HG02943 (cell line): Measurements from ENCODE around the gene HTR1D.

Experiments
- ATAC-seq: cut with Tn5 transposase; IDR thresholded peaks from one replicate; pipeline ENCODE4 v1.9.1; 2021; ENCODE audit warnings: mild to moderate bottlenecking, low read depth, moderate library complexity; ENCODE audit not compliant: unreplicated experiment

Gene HTR1D

DNA sequence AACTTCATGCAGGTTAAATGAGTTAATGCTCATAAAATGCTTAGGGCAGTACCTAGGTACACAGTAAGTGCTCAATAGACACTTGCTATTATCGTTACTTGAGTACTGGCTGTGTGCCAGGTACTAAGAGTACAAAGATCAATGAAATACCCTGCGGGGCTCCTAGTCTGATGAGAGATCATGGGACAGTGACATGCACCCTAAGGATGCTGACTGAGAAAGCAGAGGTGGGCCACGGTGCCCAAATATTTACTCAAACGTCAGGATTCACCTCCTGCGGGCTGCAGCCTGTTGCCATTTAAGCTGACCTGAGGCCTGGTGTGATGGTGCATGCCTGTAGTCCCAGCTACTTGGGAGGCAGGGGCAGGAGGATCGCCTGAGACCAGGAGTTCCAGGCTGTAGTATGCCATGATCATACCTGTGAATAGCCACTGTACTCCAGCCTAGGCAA, 28.8 kb downstream of the HTR1D start:
- no peak for ATAC-seq

DNA sequence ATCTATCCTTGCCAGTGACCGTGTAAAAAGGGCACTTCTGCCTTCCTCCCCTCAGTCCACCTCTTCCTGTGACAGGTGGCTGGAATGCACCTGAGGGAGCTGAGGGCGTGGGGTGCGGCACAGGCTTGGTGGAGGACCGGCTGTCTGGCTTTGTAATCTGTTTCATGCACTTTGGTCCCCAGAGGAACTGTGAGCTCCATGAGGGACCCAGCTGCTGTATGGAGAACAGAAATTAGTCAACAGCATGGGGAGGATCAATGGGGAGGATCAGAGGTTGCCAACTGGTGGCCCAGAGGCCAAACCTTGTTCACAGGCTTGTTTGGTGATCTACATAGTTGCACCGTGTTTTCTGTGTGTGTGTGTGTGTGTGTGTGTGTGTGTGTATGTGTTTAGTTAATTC, 29.7 kb downstream of the HTR1D start:
- no peak for ATAC-seq

GRCh38 chr1:23185381-23185780, 31.9 kb downstream of the HTR1D start:
- no peak for ATAC-seq

DNA sequence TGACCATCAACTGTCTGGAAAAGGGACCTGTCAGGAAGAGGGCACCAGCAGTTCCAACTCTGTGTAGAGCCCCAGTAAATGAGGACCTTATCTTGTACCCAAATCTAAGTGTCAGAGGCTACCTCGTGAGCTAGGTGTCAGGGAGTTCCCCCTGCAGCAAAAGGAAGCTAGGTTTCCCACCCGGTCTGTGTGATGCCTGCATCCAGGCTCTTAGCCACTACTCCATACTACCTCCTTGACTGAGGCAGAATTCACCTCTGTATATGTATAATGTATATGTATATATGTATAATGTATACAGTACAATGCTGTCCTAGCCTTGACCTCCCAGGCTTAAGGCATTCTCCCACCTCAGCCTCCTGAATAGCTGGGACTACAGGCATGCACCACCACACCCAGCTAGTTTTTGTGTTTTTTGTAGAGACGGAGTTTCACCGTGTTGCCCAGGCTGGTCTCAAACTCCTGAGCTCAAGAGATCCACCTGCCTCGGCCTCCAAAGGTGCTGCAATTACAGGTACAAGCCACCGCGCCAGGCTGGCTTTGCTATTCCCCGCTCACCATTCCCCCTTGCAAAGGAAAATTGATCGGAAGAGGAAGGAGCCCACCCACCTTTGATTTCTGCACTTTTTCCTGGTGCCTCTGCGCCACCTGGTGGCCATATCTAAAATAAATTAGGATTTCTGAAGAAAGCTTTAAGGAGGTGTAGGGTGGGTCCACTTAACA, 32.9 kb downstream of the HTR1D start:
- no peak for ATAC-seq

DNA sequence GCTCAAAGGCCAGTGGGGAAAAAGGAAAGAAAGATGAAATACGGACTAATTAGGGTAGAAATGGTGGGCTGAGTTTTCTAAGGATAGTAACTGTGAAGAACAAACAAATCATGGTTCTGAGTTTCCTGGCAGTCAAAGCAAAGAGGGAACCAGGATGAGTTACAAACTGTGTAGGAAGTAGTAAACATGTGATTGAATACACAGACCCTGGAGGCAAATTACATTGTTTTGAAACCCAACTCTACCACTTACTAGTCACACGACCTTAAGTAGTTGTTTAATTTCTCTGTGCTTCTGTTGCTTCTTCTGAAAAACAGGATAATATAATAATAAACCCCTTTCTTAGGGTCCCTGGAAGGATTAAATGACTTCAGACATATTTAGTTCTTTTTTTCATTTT, 37.4 kb downstream of the HTR1D start:
- no peak for ATAC-seq

DNA sequence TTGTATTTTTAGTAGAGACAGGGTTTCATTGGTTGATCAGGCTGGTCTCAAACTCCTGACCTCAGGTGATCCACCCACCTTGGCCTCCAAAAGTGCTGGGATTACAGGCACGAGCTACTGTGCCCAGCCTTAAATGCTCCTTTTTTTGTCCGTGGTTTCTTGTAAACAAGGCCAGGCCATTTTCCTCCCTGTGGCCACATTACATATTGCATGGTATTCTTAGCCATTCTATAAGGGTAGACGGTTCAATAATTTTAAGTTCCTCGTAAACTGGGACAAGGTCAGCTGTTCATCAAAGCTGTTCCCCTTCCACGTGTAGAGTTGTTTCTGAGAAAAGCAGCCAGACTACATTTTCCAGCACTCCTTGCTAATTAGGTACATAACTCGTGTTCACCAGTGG, 38.4 kb downstream of the HTR1D start:
- no peak for ATAC-seq

DNA sequence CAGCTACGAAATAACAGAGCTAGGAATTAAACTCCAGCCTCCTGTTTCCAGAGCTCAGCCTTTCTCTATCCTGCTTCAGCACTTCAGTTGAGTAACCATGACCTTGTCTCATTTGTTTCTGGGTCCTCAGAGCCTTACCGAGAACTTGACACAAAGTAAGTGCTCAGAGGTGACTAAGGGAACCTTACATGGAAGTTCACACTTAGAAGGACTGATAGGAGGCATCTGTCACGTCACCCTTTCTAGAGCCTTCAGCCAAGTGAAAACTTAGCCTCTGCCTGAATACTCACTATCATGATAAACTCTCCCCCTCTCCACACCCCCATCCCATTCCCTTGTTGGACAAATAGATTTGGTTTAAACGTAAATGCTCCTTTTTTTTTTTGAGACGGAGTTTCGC, 38.9 kb downstream of the HTR1D start:
- ATAC-seq = no peak

GRCh38 chr1:23177438-23178380, 39.6 kb downstream of the HTR1D start:
- no peak for ATAC-seq

- ATAC-seq = no peak
Observed at GRCh38 chr1:23177031-23177430, 40.3 kb downstream of the HTR1D start.

- no peak for ATAC-seq
Observed at GRCh38 chr1:23174426-23175110, 42.7 kb downstream of the HTR1D start.

GRCh38 chr1:23171181-23171755, 46.0 kb downstream of the HTR1D start:
- ATAC-seq = no peak

DNA sequence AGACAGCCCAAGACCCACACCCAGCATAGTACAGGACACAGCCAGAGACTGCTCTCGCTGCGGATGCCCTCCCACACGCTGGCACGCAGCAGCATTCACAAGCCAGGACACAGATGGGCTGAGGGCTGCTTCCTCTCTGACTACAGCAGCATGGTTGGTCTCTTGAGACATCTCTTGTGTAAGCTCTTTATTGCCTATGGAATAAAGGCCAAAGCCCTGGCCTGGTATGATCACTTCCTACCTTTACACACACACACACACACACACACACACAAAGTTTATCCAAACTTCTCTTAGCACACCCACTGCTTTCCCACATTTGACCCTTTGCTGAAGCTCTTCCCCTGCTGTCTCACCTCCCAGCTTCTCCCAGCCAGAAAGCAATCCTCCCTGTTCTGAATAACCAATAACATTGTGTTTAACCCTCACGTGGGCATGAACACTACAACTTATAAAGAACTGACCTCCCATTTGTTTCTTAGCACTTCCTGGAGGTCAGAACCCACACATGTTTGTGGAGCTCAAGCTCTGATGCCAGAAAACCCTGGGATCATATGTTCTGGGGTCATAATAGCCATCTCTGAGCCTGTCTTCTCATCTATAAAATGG, 47.5 kb downstream of the HTR1D start:
- no peak for ATAC-seq

GRCh38 chr1:23169195-23169575, 48.1 kb downstream of the HTR1D start:
- no peak for ATAC-seq

DNA sequence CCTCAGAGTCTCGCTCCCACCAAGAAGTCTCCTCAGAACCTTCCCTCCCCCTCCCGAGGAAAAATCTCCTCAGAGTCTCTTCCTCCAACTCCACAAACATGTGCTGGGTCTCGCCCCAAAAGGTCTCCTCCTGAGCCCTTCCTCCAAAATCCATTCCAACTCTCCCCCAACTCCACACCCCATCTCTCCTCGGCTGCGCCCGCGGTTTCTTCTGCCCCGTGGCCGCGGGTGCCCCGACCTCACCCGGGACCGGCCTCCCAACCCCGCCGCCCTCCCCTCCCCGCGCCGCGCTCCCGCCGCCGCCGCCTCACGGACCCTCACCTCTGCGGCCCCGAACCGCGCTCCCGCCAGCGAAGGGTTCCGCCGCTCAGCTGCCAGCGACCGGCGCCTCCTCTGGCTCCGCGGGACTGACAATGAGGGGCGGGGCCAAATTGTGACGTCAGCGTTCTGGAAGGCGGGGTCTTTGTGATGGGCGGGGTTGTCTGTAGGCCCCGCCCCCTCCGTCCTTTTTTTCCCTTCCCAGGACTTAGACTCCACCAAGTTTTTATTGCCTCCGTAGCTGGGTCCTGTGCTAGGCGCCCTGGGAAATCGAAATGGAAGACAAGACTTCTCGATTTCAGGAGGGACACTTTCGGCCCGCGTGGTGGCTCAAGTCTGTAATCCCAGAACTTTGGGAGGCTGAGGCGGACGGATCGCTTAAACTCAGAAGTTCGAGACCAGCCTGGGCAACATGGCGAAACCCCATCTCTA, 48.7 kb downstream of the HTR1D start, which contains the start of gene LUZP1:
LUZP1 (minus strand) TSS at position 412 of the 750 bp plus-strand sequence.
- ATAC-seq = no peak

GRCh38 chr1:23168079-23168444, 49.2 kb downstream of the HTR1D start:
- ATAC-seq = no peak

DNA sequence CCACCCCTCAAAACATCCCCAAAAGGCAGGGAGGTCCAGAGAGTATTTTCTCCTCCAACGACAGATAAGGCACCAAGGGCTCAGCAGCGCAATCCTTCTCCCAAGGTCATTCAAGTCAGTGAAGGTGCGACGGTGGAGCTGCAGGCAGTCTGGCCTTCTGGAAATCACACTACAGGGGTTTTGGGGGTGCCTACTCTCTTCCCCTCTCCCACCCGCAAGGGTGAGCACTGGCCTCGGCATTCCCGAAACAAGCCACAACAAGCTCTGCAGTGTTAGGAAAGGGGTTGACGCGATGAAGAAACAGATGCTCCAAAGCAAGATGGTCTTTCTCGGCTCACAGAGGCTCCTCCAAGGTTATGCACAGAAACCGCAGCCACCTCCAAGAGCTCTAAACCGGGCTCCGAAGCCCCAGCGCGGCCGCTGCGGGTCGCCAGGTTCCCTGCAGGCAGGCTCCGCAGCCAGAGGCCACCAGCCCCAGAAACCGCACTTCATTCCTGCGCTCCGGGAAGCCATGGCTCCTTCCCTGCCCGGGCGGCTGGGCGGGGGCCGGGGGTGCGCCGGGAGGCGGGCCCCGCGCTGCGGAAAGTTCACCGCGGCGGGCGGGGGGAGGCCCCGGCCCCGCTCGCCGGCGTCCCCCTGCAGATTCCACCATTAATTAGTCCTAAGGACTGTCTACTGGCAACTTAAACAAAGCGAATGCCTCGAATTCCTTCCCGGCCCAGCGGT, 49.8 kb downstream of the HTR1D start:
- ATAC-seq = no peak

- no peak for ATAC-seq
Observed at GRCh38 chr1:23166854-23167253, 50.4 kb downstream of the HTR1D start.

GRCh38 chr1:23163395-23163794, 53.9 kb downstream of the HTR1D start:
- ATAC-seq = no peak
